Measurements from ENCODE around the gene ARTN. TPM values are rescaled to one million over a fixed set of nuclear protein-coding genes. Genes with fewer than 3 reads are reported as not detected.

ARTN gene, protein sequence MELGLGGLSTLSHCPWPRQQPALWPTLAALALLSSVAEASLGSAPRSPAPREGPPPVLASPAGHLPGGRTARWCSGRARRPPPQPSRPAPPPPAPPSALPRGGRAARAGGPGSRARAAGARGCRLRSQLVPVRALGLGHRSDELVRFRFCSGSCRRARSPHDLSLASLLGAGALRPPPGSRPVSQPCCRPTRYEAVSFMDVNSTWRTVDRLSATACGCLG
- total RNA-seq: under 1 TPM in 1 of 2 donors, not detected in 1; 0.61 TPM
- 1 to 10 TPM; 1.9 to 3.2 TPM for polyA plus RNA-seq (ENCODE audit: insufficient read length in 2 of 2)
- long read RNA-seq, donor 1: 0 reads
- long read RNA-seq, donor 2: 0 reads
- long read RNA-seq, donor 3: 0 reads
- long read RNA-seq, donor 4, partial matches to known transcripts: 0 of 2 reads
- long read RNA-seq, donor 4, other reads (novel, unspliced or antisense): 0 of 2 reads

DNA sequence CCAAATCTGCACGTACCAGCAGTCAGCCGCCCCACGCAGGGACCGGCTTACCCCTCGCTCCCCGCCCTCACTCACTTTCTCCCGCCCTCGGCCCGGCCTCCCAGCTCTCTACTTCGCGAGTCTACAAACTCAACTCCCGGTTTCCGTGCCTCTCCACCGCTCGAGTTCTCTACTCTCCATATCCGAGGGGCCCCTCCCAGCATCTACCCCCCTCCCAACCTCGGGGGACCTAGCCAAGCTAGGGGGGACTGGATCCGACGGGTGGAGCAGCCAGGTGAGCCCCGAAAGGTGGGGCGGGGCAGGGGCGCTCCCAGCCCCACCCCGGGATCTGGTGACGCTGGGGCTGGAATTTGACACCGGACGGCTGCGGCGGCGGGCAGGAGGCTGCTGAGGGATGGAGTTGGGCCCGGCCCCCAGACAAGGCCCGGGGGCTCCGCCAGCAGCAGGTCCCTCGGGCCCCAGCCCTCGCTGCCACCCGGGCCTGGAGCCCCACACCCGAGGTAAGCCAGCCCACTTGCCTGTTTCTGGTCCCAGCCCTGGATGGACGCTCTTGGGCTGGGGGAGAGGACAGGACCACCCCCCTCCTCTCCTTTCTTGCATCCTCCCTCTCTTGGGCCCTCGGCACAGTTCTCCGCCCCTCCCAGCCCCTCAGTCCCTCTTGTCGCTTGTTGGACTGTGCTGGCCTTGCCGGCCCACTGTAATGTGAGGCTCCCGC, at the start of gene ARTN:
ARTN (plus strand) TSS at position 416 of the 715 bp plus-strand sequence. CDS start 1,856 bp downstream, outside the sequence.
- no peaks in the 10 kb centered on the region for H3K9me3 ChIP-seq (ENCODE audit: control insufficient read depth, insufficient read depth, low read length)
- no peak within 1 kb of the TSS for H3K27ac ChIP-seq (ENCODE audit: low read depth, low read length)
- DNase-seq (ENCODE audit: low read depth in 4 of 6, low spot score in 6 of 6): no peak
- 4% methylated on average over 39 of the region's 42 CpGs for WGBS (ENCODE audit: insufficient coverage)
- peak within 1 kb of the TSS; percentile 22 for H3K4me3 ChIP-seq (ENCODE audit: low read depth, low read length)
- peaks cover 19% of the 10 kb centered on the region for H3K27me3 ChIP-seq (ENCODE audit: control insufficient read depth, insufficient read depth, low read length)
- H3K4me1 ChIP-seq (ENCODE audit: control insufficient read depth, insufficient read depth, low read length): peaks cover 46% of the 10 kb centered on the region
- H3K36me3 ChIP-seq (ENCODE audit: control insufficient read depth, insufficient read depth, low read length): peaks cover 30% of the 10 kb centered on the region

DNA sequence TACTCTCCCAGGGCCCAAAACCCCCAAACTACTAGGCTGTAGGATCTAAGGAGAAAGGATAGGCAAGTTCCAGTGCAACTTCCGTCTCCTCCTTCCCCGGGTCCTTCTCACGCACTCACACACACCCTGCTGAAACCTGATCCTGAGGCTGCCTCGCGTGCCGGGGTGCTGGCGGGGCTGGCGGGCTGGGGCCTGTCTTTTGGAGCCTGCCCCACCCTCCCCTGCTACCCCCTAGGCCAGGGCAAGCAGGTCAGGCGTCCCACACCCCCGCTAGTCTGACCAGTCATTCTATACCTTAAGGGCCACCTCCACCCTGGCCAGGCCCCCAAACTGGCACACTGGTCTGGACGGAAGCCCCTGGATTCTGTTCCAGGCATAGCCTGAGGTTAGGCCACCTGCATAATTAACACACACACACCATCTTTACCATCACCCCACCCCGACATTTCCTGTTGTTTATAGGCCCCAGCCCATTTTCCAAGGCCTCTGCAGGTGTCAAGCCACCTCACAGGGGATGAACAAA, 48.3 kb upstream of the ARTN start:
- Histone ChIP-seq H3K9me3 (ENCODE audit: control insufficient read depth, insufficient read depth, low read length) (no peaks in the 10 kb centered on the region), H3K27me3 (ENCODE audit: control insufficient read depth, insufficient read depth, low read length) (no peaks in the 10 kb centered on the region), H3K4me1 (ENCODE audit: control insufficient read depth, insufficient read depth, low read length) (peaks cover 5% of the 10 kb centered on the region), H3K4me3 (ENCODE audit: low read depth, low read length) (no peak overlapping the region), H3K36me3 (ENCODE audit: control insufficient read depth, insufficient read depth, low read length) (peaks cover 4% of the 10 kb centered on the region), H3K27ac (ENCODE audit: low read depth, low read length) (no peak overlapping the region)
- DNase-seq (ENCODE audit: low read depth in 4 of 6, low spot score in 6 of 6): no peak
- 69% methylated on average over 11 of the region's 12 CpGs for WGBS (ENCODE audit: insufficient coverage)

DNA sequence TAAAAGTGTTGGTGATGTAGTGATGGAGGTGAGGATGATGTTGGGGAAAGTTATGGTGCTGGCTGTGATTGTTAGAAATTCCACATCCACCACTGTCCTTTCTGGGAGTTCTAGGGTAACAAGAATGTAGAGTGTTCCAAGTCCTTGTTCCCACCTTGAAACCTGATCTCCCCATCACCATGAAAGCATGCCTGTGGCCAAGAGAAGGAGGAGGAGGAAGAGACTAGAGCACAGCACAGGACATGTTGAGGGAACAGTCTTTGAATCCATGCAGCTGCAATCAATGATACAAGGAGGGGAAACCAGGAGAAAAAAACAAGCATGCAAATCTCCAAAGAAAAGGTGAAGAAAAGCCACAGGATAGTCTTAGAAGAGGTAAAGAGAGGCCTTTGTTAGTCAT, 45.9 kb upstream of the ARTN start:
- H3K4me3 ChIP-seq (ENCODE audit: low read depth, low read length): no peak overlapping the region
- DNase-seq (ENCODE audit: low read depth in 4 of 6, low spot score in 6 of 6): no peak
- no peaks in the 10 kb centered on the region for H3K9me3 ChIP-seq (ENCODE audit: control insufficient read depth, insufficient read depth, low read length)
- no peaks in the 10 kb centered on the region for H3K4me1 ChIP-seq (ENCODE audit: control insufficient read depth, insufficient read depth, low read length)
- peaks cover 4% of the 10 kb centered on the region for H3K36me3 ChIP-seq (ENCODE audit: control insufficient read depth, insufficient read depth, low read length)
- no peaks in the 10 kb centered on the region for H3K27me3 ChIP-seq (ENCODE audit: control insufficient read depth, insufficient read depth, low read length)
- no peak overlapping the region for H3K27ac ChIP-seq (ENCODE audit: low read depth, low read length)

DNA sequence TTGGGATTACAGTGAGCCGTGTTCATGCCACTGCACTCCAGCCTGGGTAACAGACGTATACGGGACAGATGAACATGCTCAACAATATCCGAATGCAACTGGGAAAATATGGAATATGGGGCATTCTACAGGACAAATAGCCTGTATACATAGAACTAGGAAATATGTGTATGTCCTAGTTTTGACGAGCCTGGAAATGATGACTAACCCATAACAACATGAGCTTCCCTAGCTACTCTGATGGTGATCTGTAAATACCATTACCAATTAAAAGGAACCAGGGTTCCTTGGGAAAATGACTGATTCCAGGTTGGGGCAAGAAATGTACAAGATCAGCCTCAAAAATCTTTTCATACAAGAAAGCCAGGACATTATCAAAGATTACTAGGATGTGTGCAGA, 42.8 kb upstream of the ARTN start:
- whole genome bisulfite sequencing (ENCODE audit: insufficient coverage): 100% methylated on average over 1 of the region's 5 CpGs
- peaks cover 5% of the 10 kb centered on the region for H3K36me3 ChIP-seq (ENCODE audit: control insufficient read depth, insufficient read depth, low read length)
- no peaks in the 10 kb centered on the region for H3K27me3 ChIP-seq (ENCODE audit: control insufficient read depth, insufficient read depth, low read length)
- H3K4me3 ChIP-seq (ENCODE audit: low read depth, low read length): no peak overlapping the region
- no peaks in the 10 kb centered on the region for H3K9me3 ChIP-seq (ENCODE audit: control insufficient read depth, insufficient read depth, low read length)
- no peak overlapping the region for H3K27ac ChIP-seq (ENCODE audit: low read depth, low read length)
- no peaks in the 10 kb centered on the region for H3K4me1 ChIP-seq (ENCODE audit: control insufficient read depth, insufficient read depth, low read length)
- DNase-seq (ENCODE audit: low read depth in 4 of 6, low spot score in 6 of 6): no peak

DNA sequence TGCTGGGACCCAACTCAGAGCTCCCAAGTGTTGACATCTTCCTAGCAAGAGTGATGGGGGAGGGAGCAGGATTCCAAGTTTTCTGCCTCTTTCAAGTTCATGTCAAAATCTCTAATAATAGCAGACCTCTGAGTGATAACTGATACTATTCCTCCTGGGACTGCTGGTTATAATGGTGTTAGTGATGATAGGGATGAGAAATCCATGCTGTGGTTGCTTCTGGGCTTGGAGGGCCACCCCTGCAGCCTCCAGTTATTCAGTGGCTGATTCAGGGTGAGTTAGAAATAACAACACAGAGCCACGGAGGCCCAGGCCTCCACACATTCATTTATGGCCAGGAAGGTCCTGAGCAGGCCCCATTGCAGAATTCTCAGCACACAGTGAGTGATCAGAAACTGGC, 40.6 kb upstream of the ARTN start:
- peaks cover 12% of the 10 kb centered on the region for H3K36me3 ChIP-seq (ENCODE audit: control insufficient read depth, insufficient read depth, low read length)
- DNase-seq (ENCODE audit: low read depth in 4 of 6, low spot score in 6 of 6): no peak
- H3K4me1 ChIP-seq (ENCODE audit: control insufficient read depth, insufficient read depth, low read length): no peaks in the 10 kb centered on the region
- 75% methylated on average over 1 of the region's 1 CpG for WGBS (ENCODE audit: insufficient coverage)
- no peaks in the 10 kb centered on the region for H3K27me3 ChIP-seq (ENCODE audit: control insufficient read depth, insufficient read depth, low read length)
- no peak overlapping the region for H3K4me3 ChIP-seq (ENCODE audit: low read depth, low read length)
- no peaks in the 10 kb centered on the region for H3K9me3 ChIP-seq (ENCODE audit: control insufficient read depth, insufficient read depth, low read length)
- H3K27ac ChIP-seq (ENCODE audit: low read depth, low read length): no peak overlapping the region

DNA sequence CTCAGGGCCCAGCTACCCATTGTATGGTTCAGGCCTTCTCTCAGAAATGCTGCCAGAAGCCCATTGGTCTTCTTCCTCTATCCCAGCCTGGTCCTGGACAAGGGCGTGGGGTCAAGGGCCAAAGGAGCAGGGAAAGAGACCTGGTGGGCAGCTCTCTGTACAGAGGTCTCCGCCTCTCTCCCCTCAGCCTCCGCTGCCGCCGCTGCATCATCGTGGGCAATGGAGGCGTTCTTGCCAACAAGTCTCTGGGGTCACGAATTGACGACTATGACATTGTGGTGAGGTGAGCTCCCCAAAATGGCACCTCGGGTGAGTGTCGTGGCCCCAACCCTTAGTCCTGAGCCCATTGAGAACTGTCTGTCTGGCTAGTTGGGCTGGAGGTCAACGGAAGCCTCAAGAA, 34.6 kb upstream of the ARTN start:
- Histone ChIP-seq H3K9me3 (ENCODE audit: control insufficient read depth, insufficient read depth, low read length) (no peaks in the 10 kb centered on the region), H3K4me1 (ENCODE audit: control insufficient read depth, insufficient read depth, low read length) (no peaks in the 10 kb centered on the region), H3K36me3 (ENCODE audit: control insufficient read depth, insufficient read depth, low read length) (peaks cover 52% of the 10 kb centered on the region), H3K4me3 (ENCODE audit: low read depth, low read length) (no peak overlapping the region), H3K27me3 (ENCODE audit: control insufficient read depth, insufficient read depth, low read length) (no peaks in the 10 kb centered on the region), H3K27ac (ENCODE audit: low read depth, low read length) (no peak overlapping the region)
- 97% methylated on average over 12 of the region's 12 CpGs for WGBS (ENCODE audit: insufficient coverage)
- DNase-seq (ENCODE audit: low read depth in 4 of 6, low spot score in 6 of 6): no peak

DNA sequence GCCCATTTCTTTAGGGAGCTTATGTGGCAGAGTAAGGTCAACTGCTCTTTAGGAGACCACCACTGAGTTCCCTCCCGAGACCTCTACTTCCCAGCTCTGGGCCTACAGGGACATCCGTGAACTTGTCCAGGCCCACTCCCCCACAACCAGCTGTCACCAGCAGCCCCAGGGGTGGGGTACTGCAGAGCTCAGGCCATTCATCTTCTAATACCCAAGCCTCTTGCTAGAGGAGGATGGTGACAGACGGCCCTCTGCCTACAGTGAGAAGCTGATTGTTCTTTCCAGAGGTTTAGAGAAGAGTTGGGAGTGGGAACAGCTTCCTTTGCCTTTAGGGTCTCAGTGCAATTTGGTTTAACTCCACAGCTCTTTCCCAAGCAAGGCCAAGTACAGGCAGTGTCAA, 33.2 kb upstream of the ARTN start:
- WGBS (ENCODE audit: insufficient coverage): 100% methylated on average over 2 of the region's 3 CpGs
- Histone ChIP-seq H3K27ac (ENCODE audit: low read depth, low read length) (no peak overlapping the region), H3K27me3 (ENCODE audit: control insufficient read depth, insufficient read depth, low read length) (no peaks in the 10 kb centered on the region), H3K36me3 (ENCODE audit: control insufficient read depth, insufficient read depth, low read length) (peaks cover 53% of the 10 kb centered on the region), H3K4me3 (ENCODE audit: low read depth, low read length) (no peak overlapping the region), H3K9me3 (ENCODE audit: control insufficient read depth, insufficient read depth, low read length) (no peaks in the 10 kb centered on the region), H3K4me1 (ENCODE audit: control insufficient read depth, insufficient read depth, low read length) (no peaks in the 10 kb centered on the region)
- no peak for DNase-seq (ENCODE audit: low read depth in 4 of 6, low spot score in 6 of 6)

DNA sequence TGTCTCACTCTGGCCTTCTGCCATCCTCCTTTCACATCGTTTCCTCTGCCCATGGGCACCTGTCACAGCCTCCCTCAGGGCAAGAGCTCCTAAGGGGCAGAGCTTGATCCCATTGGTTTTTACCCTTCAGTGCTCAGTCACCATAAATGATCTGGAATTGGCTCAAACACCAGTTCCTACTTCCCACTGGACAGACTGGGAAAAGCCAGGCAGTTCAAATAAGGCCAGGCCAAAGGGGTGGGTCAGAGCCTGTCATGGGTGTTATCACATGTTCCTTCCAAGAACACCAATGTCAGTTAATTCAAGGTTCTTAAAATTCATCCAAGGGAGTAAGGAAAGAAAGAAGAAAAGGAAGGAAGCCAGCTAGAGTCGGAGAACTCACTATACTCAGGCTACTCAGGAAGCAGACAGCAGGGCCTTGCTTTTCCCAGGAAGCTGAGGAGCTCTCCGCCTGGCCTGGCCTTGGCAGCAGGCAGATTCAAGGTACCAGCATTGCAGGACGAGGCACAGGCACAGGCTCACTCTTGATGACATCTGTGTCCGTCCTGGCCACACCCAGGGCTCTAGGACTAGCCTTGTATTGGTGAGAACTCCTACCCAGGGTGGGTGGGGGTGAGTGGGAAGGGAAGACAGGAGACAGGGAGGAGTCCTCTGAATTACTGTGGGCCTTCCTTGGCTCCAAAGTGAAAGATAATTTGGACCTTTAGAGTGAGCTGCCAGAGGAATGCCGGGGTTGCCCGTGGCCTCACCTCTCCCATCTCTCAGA, 32.2 kb upstream of the ARTN start:
- 87% methylated on average over 5 of the region's 7 CpGs for WGBS (ENCODE audit: insufficient coverage)
- Histone ChIP-seq H3K4me3 (ENCODE audit: low read depth, low read length) (no peak overlapping the region), H3K27ac (ENCODE audit: low read depth, low read length) (no peak overlapping the region), H3K4me1 (ENCODE audit: control insufficient read depth, insufficient read depth, low read length) (no peaks in the 10 kb centered on the region), H3K9me3 (ENCODE audit: control insufficient read depth, insufficient read depth, low read length) (no peaks in the 10 kb centered on the region), H3K36me3 (ENCODE audit: control insufficient read depth, insufficient read depth, low read length) (peaks cover 54% of the 10 kb centered on the region), H3K27me3 (ENCODE audit: control insufficient read depth, insufficient read depth, low read length) (no peaks in the 10 kb centered on the region)
- DNase-seq (ENCODE audit: low read depth in 4 of 6, low spot score in 6 of 6): no peak

DNA sequence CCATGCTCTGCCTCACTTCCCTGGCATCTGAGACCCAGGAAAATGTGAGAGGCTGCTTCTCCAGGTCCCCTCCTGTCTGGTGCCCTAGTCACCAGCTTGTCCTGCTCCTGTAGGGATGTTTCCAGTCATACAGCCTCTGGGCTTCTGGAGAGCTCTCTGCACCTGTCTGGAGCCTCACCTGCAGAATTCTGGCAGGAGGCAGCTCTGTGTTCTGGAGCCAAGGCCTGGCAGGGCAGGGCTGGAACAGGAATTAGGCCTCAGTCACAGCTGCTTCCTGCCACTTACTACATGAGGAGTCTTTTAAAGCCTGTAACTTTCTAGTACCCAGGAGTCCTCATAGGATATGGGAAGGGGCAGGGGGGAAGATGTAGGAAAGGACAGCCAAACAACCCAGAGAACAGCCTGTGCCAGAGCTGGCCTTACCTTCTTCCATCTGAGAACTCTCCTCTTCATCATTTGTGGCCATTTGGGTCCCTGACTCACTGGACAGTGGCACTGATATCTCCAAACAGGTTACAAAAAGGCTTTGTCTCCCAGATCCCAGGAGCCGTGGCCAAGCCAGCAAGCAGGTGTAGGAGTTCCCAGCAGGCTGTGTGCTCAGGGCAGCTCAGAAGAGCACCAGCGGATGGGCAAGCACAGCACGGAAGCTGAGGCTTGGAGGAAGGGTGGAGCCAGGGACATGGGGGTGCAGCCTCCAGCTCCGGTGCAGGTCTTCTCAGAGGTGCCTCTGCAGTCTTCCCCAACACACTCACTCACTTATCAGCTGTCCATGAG, 31.4 kb upstream of the ARTN start:
- H3K27ac ChIP-seq (ENCODE audit: low read depth, low read length): no peak overlapping the region
- H3K36me3 ChIP-seq (ENCODE audit: control insufficient read depth, insufficient read depth, low read length): peaks cover 55% of the 10 kb centered on the region
- no peaks in the 10 kb centered on the region for H3K9me3 ChIP-seq (ENCODE audit: control insufficient read depth, insufficient read depth, low read length)
- H3K27me3 ChIP-seq (ENCODE audit: control insufficient read depth, insufficient read depth, low read length): no peaks in the 10 kb centered on the region
- WGBS (ENCODE audit: insufficient coverage): 92% methylated on average over 3 of the region's 4 CpGs
- no peak for DNase-seq (ENCODE audit: low read depth in 4 of 6, low spot score in 6 of 6)
- H3K4me1 ChIP-seq (ENCODE audit: control insufficient read depth, insufficient read depth, low read length): no peaks in the 10 kb centered on the region
- no peak overlapping the region for H3K4me3 ChIP-seq (ENCODE audit: low read depth, low read length)
